Measurements from ENCODE around the gene CARD11.
"Not testable (repeated sequence)": the region's sequence is repeated elsewhere in the genome, so short reads cannot be mapped to it uniquely, and the experiment has no call there.

CARD11 gene

GRCh38 chr7:3021825-3022224, 21.8 kb downstream of the CARD11 start:
- no peak overlapping the region for H3K4me3 ChIP-seq (ENCODE audit: low read depth, low read length)

- H3K4me3 ChIP-seq (ENCODE audit: low read depth, low read length): not testable (repeated sequence)
Measured at GRCh38 chr7:3021224-3021623, 22.4 kb downstream of the CARD11 start.

- no peak overlapping the region for H3K4me3 ChIP-seq (ENCODE audit: low read depth, low read length)
Measured at GRCh38 chr7:3020416-3020815, 23.3 kb downstream of the CARD11 start.

GRCh38 chr7:3019801-3020200, 23.9 kb downstream of the CARD11 start:
- H3K4me3 ChIP-seq (ENCODE audit: low read depth, low read length): no peak overlapping the region

- H3K4me3 ChIP-seq (ENCODE audit: low read depth, low read length): no peak overlapping the region
Measured at GRCh38 chr7:3013975-3014792, 29.5 kb downstream of the CARD11 start.

GRCh38 chr7:3011211-3011852, 32.3 kb downstream of the CARD11 start:
- H3K4me3 ChIP-seq (ENCODE audit: low read depth, low read length): no peak overlapping the region

GRCh38 chr7:3010161-3010560, 33.5 kb downstream of the CARD11 start:
- H3K4me3 ChIP-seq (ENCODE audit: low read depth, low read length): no peak overlapping the region

GRCh38 chr7:3009086-3009485, 34.6 kb downstream of the CARD11 start:
- H3K4me3 ChIP-seq (ENCODE audit: low read depth, low read length): no peak overlapping the region

- H3K4me3 ChIP-seq (ENCODE audit: low read depth, low read length): no peak overlapping the region
Measured at GRCh38 chr7:3008386-3008785, 35.3 kb downstream of the CARD11 start.

- no peak overlapping the region for H3K4me3 ChIP-seq (ENCODE audit: low read depth, low read length)
Measured at GRCh38 chr7:3007696-3008095, 36.0 kb downstream of the CARD11 start.

GRCh38 chr7:3005257-3005656, 38.4 kb downstream of the CARD11 start:
- H3K4me3 ChIP-seq (ENCODE audit: low read depth, low read length): no peak overlapping the region

- no peak overlapping the region for H3K4me3 ChIP-seq (ENCODE audit: low read depth, low read length)
Measured at GRCh38 chr7:3003936-3004335, 39.7 kb downstream of the CARD11 start.

- H3K4me3 ChIP-seq (ENCODE audit: low read depth, low read length): no peak overlapping the region
Measured at GRCh38 chr7:3002631-3003030, 41.0 kb downstream of the CARD11 start.

- H3K4me3 ChIP-seq (ENCODE audit: low read depth, low read length): no peak overlapping the region
Measured at GRCh38 chr7:3000566-3000965, 43.1 kb downstream of the CARD11 start.

GRCh38 chr7:2999078-2999500, 44.6 kb downstream of the CARD11 start:
- H3K4me3 ChIP-seq (ENCODE audit: low read depth, low read length): no peak overlapping the region

- no peak overlapping the region for H3K4me3 ChIP-seq (ENCODE audit: low read depth, low read length)
Measured at GRCh38 chr7:2997014-2997413, 46.7 kb downstream of the CARD11 start.

GRCh38 chr7:2996141-2996540, 47.5 kb downstream of the CARD11 start:
- H3K4me3 ChIP-seq (ENCODE audit: low read depth, low read length): no peak overlapping the region

- no peak overlapping the region for H3K4me3 ChIP-seq (ENCODE audit: low read depth, low read length)
Measured at GRCh38 chr7:2993868-2994267, 49.8 kb downstream of the CARD11 start.

GRCh38 chr7:2993396-2993795, 50.3 kb downstream of the CARD11 start:
- H3K4me3 ChIP-seq (ENCODE audit: low read depth, low read length): no peak overlapping the region

- no peak overlapping the region for H3K4me3 ChIP-seq (ENCODE audit: low read depth, low read length)
Measured at GRCh38 chr7:2990949-2991470, 52.7 kb downstream of the CARD11 start.

- H3K4me3 ChIP-seq (ENCODE audit: low read depth, low read length): no peak overlapping the region
Measured at GRCh38 chr7:2986561-2986960, 57.1 kb downstream of the CARD11 start.

GRCh38 chr7:2985866-2986265, 57.8 kb downstream of the CARD11 start:
- H3K4me3 ChIP-seq (ENCODE audit: low read depth, low read length): no peak overlapping the region

Measured in iPS-11a (cell line).